OCI-LY3 (cell line): ENCODE measurements around the gene COL8A2.
A peak's percentile ranks its signal among the peaks of the same experiment; 100 is the strongest.
"Not testable (repeated sequence)": the region's sequence is repeated elsewhere in the genome, so short reads cannot be mapped to it uniquely, and the experiment has no call there.

ENCODE experiments used
- H2AFZ ChIP-seq: fragments of 200-600, 300-600 bp; shearing (Covaris generic); 2 replicates; pipeline ENCODE4 v1.6.0; 2014; ENCODE audit warnings: antibody characterized with exemption, low read depth, low read length
- H3K27ac ChIP-seq: fragments of 200-600, 300-600 bp; sonication (generic); 2 replicates; pipeline ENCODE4 v1.5.1; 2014; ENCODE audit warnings: mild to moderate bottlenecking, low read length, moderate library complexity, mixed read lengths
- H3K27me3 ChIP-seq: fragments of 200-600, 300-600 bp; sonication (generic); 2 replicates; pipeline ENCODE4 v1.6.1; 2014; ENCODE audit warnings: low read depth, low read length, mixed read lengths
- H3K36me3 ChIP-seq: fragments of 200-600, 300-600 bp; sonication (generic); replicated peaks from 2 replicates; pipeline ENCODE3; 2014; ENCODE audit warnings: low read depth, low read length, mixed read lengths
- H3K4me1 ChIP-seq: fragments of 300-600, 200-600 bp; sonication (generic); 2 replicates; pipeline ENCODE4 v1.6.1; 2014; ENCODE audit warnings: low read length, mixed read lengths
- H3K4me2 ChIP-seq: fragments of 200-600, 300-600 bp; sonication (generic); 2 replicates; pipeline ENCODE4 v1.6.1; 2014; ENCODE audit warnings: low read length, mixed read lengths
- H3K4me3 ChIP-seq: fragments of 300-600, 200-600 bp; sonication (generic); 2 replicates; pipeline ENCODE4 v1.5.1; 2014; ENCODE audit warnings: antibody characterized with exemption, mild to moderate bottlenecking, low read length, moderate library complexity
- H3K79me2 ChIP-seq: fragments of 300-600, 200-600 bp; shearing (Covaris generic); 2 replicates; pipeline ENCODE4 v1.6.1; 2014; ENCODE audit warnings: mild to moderate bottlenecking, low read length, mixed read lengths
- H3K9ac ChIP-seq: fragments of 300-600, 200-600 bp; shearing (Covaris generic); 2 replicates; pipeline ENCODE4 v1.6.0; 2014; ENCODE audit warnings: mild to moderate bottlenecking, low read length, moderate library complexity
- H3K9me3 ChIP-seq: fragments of 200-600, 300-600 bp; shearing (Covaris generic); 2 replicates; pipeline ENCODE4 v1.6.1; 2014; ENCODE audit warnings: low read length, mixed read lengths; ENCODE audit not compliant: insufficient read depth
- H4K20me1 ChIP-seq: fragments of 200-600, 300-600 bp; sonication (generic); 2 replicates; pipeline ENCODE4 v1.6.1; 2016; ENCODE audit warnings: low read length, mixed read lengths; ENCODE audit not compliant: insufficient read depth
- CTCF ChIP-seq: fragments of 200-600, 300-600 bp; sonication (generic); IDR thresholded peaks from 2 replicates; pipeline ENCODE4 v1.5.1; 2014; ENCODE audit warnings: antibody characterized with exemption, low read length, low read depth
- EZH2phosphoT487 ChIP-seq: fragments of 200-600 bp; shearing (Covaris generic); IDR thresholded peaks from 2 replicates; pipeline ENCODE4 v1.6.1; 2018; ENCODE audit warnings: antibody characterized with exemption, mixed run types, low read depth

Gene COL8A2

GRCh38 chr1:36159614-36160387 is 34.8 kb upstream of the COL8A2 start:
- Histone ChIP-seq H3K79me2 (peaks cover 97% of the 10 kb centered on the region), H3K27me3 (no peaks in the 10 kb centered on the region), H3K4me3 (peak overlapping the region; percentile 75), H3K9me3 (no peaks in the 10 kb centered on the region), H3K36me3 (peaks cover 2% of the 10 kb centered on the region), H4K20me1 (peaks cover 15% of the 10 kb centered on the region), H3K9ac (no peak overlapping the region), H3K4me2 (peak overlapping the region; percentile 83), H3K27ac (no peak overlapping the region), H2AFZ (no peak overlapping the region), H3K4me1 (peaks cover 52% of the 10 kb centered on the region)
- TF ChIP-seq EZH2phosphoT487: no peak
- TF ChIP-seq CTCF: no peak

DNA sequence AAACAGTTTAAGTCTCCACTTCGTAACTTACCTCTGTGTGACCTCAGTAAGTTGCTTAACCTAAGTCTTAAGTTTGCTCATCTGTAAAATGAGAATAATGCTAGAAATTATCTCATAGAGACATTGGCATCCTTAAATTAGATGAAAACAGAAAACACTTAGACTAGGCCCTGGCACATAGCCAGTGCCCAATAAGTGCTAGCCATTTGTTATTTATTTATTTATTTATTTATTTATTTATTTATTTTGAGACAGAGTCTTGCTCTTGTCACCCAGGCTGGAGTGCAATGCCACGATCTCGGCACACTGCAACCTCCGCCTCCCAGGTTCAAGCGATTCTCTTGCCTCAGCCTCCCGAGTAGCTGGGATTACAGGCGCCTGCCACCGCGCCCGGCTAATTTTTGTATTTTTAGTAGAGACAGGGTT is 33.8 kb upstream of the COL8A2 start:
- H3K36me3 ChIP-seq, H3K27me3 ChIP-seq, H3K9me3 ChIP-seq, H4K20me1 ChIP-seq, H3K4me3 ChIP-seq, H3K27ac ChIP-seq, H3K4me2 ChIP-seq, H2AFZ ChIP-seq, H3K9ac ChIP-seq: not testable (repeated sequence)
- H3K4me1 ChIP-seq: peaks cover 48% of the 10 kb centered on the region
- H3K79me2 ChIP-seq: peaks cover 88% of the 10 kb centered on the region

GRCh38 chr1:36157973-36158826 is 33.2 kb upstream of the COL8A2 start:
- TF ChIP-seq EZH2phosphoT487 (no peak), CTCF (no peak)
- Histone ChIP-seq H3K27ac (no peak overlapping the region), H3K9ac (peak overlapping the region; percentile 95; the same call in 1 of the 2 replicates), H3K79me2 (peaks cover 82% of the 10 kb centered on the region), H3K27me3 (no peaks in the 10 kb centered on the region), H3K9me3 (no peaks in the 10 kb centered on the region), H3K4me1 (peaks cover 48% of the 10 kb centered on the region), H3K36me3 (peaks cover 2% of the 10 kb centered on the region), H3K4me3 (peak overlapping the region; percentile 88), H4K20me1 (peaks cover 8% of the 10 kb centered on the region), H3K4me2 (peak overlapping the region; percentile 80), H2AFZ (no peak overlapping the region)

GRCh38 chr1:36157115-36157903 is 32.3 kb upstream of the COL8A2 start:
- H3K4me1 ChIP-seq: peaks cover 44% of the 10 kb centered on the region
- peaks cover 8% of the 10 kb centered on the region for H4K20me1 ChIP-seq
- no peaks in the 10 kb centered on the region for H3K9me3 ChIP-seq
- peaks cover 74% of the 10 kb centered on the region for H3K79me2 ChIP-seq
- H3K9ac ChIP-seq: peak overlapping the region; percentile 95
- peak overlapping the region; percentile 88 for H3K4me3 ChIP-seq
- H2AFZ ChIP-seq: no peak overlapping the region
- TF ChIP-seq CTCF (no peak), EZH2phosphoT487 (no peak)
- peak overlapping the region; percentile 73 for H3K27ac ChIP-seq
- peaks cover 2% of the 10 kb centered on the region for H3K36me3 ChIP-seq
- peak overlapping the region; percentile 80 for H3K4me2 ChIP-seq
- H3K27me3 ChIP-seq: no peaks in the 10 kb centered on the region
